Epidermal melanocyte (primary cell): ENCODE data around the gene EVI5.

Experiments
- DNase-seq: peaks from one replicate; pipeline ENCODE4 v3.0.0; 2011; ENCODE audit warnings: low spot score; ENCODE audit not compliant: insufficient read length

The EVI5 gene

DNA sequence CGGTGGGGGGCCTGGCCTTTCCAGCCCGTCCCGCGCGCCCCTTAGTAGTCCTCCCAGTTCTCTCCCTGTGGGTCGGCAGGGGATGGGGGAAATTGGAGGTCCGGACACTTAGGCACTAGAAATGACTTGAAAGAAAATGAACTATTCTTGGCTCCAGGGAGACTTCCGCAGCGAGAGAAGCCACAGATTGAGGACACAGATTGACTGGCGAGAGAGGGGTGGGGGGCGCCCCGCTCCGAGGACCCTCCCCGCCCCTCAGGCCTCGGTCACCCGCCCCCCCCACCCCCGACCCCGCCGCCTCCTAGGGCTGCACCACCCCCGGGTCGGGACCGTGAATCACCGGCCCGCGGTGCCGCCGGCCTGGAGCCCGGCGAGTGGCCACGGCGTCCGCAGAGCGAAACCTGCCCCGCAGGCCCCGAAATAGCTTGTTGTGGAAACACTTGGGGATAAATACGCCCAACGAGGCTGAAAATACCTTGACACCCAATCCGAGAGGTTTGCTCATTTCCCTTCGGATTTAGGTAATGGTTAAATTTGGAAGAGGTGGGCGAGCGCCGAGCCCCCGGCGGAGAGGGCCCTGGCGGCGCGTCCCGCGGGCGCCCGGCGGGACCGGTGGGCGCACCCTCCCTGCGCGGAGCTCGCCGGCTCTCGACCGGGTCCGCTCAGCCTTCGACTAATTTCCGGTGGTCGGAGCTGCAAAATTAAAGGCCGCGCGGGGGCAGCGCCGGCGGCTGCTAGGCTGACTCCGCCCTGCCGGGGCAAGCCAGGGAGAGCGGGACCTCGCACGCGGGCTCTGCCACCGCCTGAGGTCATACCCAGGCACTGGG is 298.4 kb downstream of the EVI5 start, which contains the start of gene GFI1:
GFI1 (minus strand) TSS at position 675 of the 827 bp plus-strand sequence. CDS start 3,438 bp downstream, outside the sequence.
- no peak for DNase-seq

DNA sequence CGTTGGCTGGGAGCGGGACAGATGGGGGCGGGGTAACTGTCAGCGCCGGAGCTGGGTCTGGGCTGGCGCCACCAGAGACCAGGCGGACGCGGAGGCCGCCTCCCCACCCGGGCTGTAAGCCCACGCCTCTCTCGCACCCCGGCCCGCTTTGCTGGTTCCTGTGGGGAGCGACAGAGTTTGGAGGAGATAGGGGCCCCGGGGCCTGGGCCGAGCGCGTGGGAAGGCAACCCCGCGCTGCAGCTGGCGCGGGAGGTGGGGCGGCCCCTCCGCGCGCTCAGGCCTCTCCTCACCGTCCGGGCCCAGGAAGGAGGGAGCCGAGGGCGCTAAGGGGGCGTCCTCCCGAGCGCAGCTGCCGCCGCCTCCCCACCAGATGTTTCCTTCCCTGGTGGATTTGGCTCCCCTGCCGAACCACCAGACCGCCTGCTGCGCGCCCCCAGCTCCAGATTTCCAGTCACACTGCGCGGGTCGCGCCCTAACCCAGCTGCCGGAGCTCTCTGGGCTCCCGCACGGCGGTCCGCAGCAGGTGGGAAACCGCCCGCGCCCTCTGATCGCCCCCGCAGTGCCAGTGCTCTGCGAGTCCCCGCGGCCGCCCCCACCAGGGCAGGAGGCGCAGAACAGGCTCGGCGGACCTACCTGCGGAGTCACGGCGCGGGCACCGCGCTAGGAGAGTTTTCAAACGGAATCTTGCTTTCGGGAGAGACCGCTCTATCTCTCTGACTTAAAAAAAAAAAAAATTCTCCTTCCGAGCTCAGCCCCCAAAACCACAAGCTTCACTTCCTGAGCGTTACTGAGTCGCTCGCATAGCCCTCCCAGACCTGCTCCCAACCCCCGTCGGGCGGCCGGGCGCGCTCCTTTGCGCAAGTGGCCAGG is 299.3 kb downstream of the EVI5 start:
- DNase-seq, result no peak

GRCh38 chr1:92484472-92485380 is 300.2 kb downstream of the EVI5 start:
- no peak for DNase-seq

DNA sequence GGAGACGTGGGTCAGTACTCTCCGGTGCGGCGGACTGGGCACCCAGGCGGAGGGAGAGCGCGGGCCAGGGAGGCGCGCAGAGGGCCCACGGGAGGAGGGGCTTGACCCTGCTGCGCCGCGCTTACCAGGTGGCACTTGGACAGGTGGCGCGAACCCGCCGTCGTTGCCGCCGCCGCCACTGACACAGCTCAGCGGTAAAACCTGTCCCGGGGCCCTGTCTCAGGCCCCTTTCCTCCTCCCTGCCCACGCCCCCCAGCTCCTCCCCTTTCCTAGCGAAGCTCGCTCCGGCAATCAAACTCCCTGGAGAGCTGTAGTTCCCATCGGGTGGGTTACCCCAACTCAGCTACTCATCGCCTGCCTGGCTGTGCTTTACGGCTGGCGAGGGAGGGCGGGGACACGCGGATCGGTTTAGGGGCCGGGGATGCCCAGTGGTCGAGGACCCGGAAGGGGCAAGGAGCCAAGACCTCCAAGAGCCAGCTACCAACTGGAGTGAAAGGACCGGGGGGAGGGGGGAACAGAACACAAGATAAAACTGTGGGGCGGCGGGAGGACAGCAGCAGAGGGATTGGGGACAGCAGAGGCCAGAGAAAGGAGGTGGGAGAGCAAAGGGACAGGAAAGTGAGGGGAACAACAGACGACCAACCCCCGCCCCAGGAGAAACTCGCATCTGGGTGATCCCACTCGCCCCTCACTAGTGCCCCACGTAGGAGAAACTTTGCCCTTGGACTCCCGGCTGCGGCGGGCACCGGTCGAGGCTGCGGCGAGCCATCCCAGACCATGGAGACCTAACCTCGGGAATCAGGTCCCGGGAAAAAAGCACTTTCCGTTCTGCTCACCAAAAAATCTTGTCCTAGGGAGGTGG is 301.1 kb downstream of the EVI5 start:
- no peak for DNase-seq

DNA sequence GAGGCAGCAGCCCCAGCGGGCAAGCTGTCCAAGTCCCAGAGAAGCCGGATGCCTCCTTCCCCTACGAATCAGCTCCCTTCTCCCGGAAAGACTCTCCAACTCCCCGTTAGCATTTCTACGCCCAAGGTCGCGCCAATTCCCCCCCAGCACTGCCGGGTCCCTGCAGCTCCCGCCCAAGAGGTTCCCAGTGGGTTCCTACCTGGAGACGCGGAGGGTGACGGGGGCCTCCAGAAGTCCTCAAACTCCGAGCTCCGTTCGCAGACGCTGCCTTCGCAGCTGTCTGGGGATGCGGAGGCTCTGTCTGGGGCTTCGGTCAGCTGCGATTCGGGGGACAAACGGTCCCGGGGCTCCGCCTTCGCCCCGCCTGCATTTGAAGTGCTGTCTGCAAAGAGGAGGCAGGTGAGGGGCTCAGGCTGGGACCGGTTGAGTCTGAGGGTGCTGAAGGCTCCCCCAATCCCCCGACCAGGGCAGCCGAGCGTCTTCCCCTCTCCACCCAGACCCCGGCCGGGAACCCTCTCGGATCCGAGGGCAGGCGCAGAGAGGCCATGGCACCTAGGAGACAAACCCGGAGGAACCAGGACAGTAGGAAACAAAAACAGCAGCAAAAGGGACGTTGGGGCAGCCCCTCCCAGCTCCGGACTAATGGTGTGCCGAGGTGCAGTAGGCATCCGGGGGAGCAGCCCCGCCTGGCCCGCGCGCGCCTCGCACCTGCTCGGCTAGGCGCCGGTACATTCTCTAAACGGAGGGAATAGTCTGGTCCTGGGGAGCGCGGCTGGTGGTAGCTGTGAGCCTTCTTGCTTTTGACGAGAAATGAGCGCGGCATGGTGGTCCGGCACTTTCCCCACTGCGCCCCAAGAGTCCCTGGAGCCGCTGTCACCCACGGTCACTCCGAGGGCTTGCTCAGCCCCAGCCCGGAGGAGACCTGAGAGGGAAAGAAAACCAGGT is 302.0 kb downstream of the EVI5 start:
- no peak for DNase-seq

DNA sequence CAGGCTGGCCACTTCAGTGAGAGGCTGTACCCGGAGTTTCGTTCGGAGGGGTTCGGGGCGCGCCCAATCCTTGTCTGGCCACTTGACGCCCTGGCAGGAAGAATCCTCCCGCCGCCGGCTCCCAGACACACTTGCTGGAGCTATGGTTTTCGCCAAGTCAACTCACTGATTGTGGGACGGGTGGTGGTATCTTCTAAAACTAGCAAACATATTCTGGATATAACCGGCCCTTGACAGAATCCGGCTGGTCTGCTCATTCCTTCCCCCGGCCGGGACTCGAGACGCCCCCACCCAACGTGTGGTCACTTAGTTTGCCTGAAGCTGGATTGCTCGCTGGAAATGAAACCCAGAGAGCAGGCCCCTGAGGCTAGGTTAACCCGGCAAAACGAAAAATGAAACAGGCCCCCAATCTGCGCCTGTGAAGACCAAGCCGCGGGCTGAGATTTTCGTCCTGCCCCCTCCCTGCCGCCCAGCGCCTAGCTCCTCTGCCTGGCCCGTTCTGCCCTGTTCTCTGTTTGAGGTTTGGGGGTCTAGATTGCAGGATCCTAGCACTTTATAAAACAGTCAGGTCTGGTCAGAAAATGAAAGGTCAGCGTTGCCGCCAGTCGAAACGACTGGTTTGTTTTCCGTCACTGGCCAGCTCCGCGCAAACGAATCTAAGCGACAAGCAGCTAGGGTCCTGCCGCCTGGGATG is 302.8 kb downstream of the EVI5 start:
- DNase-seq, result no peak

- DNase-seq, result no peak
These were observed 303.3 kb downstream of the EVI5 start for GRCh38 chr1:92481599-92481925.

DNA sequence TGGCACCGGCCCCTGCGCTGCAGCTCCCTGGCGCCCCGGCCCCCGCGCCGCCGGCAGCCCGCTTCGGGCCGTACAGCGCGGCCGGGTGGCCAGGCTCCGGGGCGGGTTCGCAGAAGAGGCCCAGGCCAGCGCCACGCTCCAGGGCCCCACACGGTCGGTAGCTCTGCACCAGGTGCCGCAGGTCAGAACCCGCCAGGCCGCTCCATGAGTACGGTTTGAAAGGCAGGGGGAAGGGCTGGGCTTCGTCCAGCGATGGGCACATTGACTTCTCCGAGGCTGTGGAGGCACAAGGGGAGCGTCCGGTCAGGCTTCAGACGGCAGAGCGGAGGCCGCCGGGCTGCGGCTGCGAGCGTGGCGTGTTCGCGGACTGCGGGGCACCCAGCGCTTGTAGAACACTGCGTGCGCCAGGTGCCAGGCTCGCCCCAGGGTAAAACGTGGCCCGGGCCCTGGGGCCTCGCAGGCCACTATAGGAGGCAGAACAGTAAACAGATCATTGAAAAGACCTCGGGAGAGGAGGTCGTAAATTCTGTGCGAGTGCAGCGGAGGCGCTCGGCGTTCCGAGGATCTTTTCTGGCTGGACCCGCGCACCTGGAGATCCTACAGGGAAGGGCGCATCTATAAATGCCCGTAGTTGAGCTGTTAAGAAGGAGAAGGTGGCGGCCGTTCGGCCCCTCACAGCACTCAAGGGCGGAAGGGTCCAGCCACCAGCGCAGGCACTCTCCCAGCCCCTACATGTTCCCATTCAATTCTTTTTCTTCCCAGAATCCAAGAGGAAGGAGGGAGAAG is 303.9 kb downstream of the EVI5 start:
- no peak for DNase-seq

- no peak for DNase-seq
These were observed 304.6 kb downstream of the EVI5 start for GRCh38 chr1:92480200-92480812.

- no peak for DNase-seq
These were observed 305.3 kb downstream of the EVI5 start for GRCh38 chr1:92479587-92479986.

- DNase-seq, result no peak
These were observed 306.5 kb downstream of the EVI5 start for GRCh38 chr1:92478393-92478792.

GRCh38 chr1:92476071-92476631 is 308.8 kb downstream of the EVI5 start:
- no peak for DNase-seq

GRCh38 chr1:92475029-92475428 is 309.9 kb downstream of the EVI5 start:
- no peak for DNase-seq

- no peak for DNase-seq
These were observed 311.0 kb downstream of the EVI5 start for GRCh38 chr1:92473781-92474495.

- DNase-seq, result no peak
These were observed 314.7 kb downstream of the EVI5 start for GRCh38 chr1:92470216-92470615.

GRCh38 chr1:92466683-92467352 is 318.1 kb downstream of the EVI5 start:
- no peak for DNase-seq
